Stimulated activated CD8-positive, alpha-beta memory T cell treated with anti-CD3 and anti-CD28 coated beads, Interleukin-7, amount 100 ng/mL, for 24 hours (primary cell): ENCODE results near the gene SLC22A31.

Experiments used
- DNase-seq: peaks from one replicate; pipeline ENCODE4 v3.0.0-alpha.2; 2020; ENCODE audit warnings: low read depth

SLC22A31 gene

GRCh38 chr16:89147085-89147817 lies 53.1 kb downstream of the SLC22A31 start:
- no peak for DNase-seq

- no peak for DNase-seq
These were observed 53.9 kb downstream of the SLC22A31 start for GRCh38 chr16:89146211-89147005.
